Measurements from ENCODE around the gene EDNRA.
"Not testable (repeated sequence)": the region's sequence is repeated elsewhere in the genome, so short reads cannot be mapped to it uniquely, and the experiment has no call there.

EDNRA gene

DNA sequence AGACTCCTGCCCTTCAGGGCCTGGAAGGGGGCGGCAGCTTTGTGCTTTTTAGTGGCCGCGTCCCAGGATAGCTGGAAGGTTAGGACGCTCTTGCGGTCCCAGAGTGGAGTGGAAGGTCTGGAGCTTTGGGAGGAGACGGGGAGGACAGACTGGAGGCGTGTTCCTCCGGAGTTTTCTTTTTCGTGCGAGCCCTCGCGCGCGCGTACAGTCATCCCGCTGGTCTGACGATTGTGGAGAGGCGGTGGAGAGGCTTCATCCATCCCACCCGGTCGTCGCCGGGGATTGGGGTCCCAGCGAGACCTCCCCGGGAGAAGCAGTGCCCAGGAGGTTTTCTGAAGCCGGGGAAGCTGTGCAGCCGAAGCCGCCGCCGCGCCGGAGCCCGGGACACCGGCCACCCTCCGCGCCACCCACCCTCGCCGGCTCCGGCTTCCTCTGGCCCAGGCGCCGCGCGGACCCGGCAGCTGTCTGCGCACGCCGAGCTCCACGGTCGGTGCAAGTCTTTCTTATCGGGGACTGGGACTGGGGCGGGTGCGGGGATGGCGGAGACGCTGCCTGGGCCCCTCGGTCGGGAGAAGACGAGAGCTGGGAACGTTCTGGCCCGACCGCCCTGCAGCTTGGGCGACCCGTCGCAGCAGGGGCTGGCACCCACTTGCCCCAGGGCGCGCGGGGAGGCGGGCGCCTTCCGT, at the start of gene EDNRA:
Gene EDNRA, plus strand, starts transcription at position 207 of the 686 bp plus-strand sequence. CDS start 4,585 bp downstream, outside the sequence.
- FAIRE-seq (no peak), DNase-seq (ENCODE audit: insufficient read length, low spot score) (peak; percentile 29)

DNA sequence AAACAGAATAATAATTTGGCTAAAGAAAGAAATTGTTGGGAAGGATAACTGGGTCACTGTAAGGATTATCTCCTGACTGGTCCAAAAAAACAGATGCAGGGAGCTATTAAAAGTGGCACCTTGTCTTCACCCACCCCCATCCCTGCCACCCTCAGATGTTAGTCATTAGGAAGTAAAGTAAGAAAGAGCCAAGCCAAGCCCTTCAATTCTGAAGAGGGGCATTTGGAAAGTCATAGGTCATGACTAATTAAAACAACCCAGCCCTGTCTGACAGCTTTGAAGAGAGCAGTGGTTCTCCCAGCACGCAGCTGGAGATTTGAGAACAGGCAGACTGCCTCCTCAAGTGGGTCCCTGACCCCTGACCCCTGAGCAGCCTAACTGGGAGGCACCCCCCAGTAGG, 46.5 kb upstream of the EDNRA start:
- DNase-seq (ENCODE audit: insufficient read length, low spot score); FAIRE-seq: not testable (repeated sequence)

DNA sequence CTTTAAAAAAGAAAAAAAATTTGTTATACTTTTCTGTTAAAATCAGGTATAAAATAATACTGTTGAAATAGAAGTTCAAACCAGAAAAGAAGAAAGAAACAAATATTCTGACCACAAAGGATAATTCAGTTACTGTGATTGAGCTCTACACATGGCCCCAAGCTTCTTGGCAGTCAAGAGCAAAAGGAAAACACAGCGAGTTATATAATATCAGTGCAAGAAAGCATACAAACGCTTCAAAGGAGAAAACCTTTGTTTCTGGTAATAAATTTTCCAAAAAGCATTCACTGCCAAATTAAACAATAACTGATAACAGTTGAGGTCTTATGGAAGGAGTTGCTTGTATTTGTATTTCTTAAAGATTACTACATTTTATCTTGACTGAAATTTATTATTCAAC, 40.5 kb upstream of the EDNRA start:
- no peak for DNase-seq (ENCODE audit: insufficient read length, low spot score)
- no peak for FAIRE-seq

DNA sequence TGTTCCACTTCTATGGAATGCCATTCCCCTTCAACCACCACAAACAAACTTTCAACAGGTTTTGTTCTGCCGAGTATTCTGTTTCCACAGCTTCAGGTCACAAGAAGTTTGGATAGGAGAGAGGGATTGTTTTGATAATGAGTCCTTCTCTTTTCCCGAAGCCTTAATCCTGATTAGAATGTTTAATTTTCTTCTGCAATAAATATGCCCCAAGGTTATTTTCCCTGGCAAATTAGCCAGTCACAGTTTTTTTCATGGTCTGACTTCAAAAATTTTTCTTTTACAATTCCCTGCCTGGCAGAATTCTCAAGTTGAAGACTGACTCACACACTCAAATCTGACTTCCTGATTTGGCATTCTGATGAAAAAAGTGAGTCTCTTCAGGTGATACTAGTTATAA, 33.1 kb upstream of the EDNRA start:
- DNase-seq (ENCODE audit: insufficient read length, low spot score) (no peak), FAIRE-seq (no peak)

DNA sequence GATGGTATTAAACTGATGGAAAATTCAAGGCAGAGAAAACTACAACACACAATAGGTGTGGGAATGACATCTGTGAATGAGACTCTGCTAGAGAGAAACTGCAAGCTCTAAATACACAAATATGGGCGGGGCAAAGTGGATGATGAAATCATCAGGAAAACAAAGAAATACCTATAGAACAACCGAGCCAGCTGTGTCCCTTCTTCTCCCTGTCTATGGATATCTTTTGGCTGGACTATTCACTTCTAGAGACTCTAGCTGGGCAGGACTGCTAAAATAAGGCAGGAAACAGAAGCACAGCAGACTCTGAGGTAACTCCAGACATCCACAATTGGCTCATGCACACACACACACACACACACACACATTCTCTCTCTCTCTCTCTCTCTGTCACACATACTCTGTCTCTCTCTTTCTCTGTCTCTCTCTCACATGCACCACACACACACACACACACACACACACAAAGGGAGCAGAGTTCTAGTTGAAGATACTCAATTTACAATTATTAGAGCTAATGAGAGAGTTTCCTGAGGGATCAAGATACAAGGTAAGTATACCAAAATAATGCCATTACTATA, 27.2 kb upstream of the EDNRA start:
- FAIRE-seq (no peak), DNase-seq (ENCODE audit: insufficient read length, low spot score) (no peak)

DNA sequence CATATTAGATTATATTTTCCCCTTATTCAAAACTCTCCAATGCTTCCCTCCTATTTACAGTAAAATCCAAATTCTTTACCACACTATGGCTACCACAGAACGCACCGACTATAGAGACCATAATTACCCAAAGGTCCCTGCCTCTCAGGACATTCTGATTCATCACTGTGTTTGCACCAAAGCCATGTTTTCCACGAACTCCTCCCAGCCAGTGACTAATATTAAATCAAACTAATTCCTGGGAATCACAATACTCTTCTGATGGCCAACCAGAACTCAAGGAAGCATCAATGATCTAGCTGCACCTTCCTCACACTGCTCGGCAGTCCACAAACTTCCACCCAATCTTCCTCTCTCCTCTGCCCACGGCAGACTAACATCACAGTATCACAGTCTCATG, 24.2 kb upstream of the EDNRA start:
- no peak for DNase-seq (ENCODE audit: insufficient read length, low spot score)
- no peak for FAIRE-seq

DNA sequence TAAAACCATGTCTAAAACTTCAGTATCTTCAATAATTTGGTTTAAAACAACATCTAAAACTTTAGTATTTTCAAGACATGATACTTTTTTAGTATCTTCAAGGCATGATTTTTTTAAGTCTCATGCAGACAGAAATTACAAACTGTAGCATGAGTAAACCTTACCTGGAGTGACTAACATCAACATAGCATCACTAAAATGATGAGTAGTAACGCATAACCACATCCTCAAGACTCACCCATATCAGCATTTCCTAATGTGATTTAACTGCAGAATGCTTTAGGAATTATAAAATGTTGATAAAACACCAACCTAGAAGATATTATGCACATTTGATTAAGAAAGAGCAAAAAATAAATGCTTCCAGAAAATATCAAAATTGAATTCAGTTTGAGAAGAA, 19.7 kb upstream of the EDNRA start:
- no peak for FAIRE-seq
- no peak for DNase-seq (ENCODE audit: insufficient read length, low spot score)

DNA sequence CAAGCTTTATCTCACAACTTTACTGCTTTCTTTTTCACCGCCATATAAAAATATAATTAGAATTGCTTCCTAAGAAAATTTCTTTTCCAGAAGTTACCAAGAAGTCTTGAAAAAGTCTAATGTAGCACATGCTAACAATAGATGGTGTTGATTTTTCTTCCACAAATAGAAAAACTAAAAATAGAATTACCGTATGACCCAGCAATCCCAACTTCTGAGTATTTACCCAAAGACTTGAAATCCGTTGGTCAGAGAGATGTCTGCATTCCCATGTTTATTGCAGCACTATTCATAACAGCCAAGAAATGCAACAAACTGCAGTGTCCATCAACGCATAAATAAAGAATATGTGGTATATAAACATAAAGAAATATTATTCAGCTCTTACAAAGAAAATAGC, 17.8 kb upstream of the EDNRA start:
- DNase-seq (ENCODE audit: insufficient read length, low spot score) (no peak), FAIRE-seq (no peak)

DNA sequence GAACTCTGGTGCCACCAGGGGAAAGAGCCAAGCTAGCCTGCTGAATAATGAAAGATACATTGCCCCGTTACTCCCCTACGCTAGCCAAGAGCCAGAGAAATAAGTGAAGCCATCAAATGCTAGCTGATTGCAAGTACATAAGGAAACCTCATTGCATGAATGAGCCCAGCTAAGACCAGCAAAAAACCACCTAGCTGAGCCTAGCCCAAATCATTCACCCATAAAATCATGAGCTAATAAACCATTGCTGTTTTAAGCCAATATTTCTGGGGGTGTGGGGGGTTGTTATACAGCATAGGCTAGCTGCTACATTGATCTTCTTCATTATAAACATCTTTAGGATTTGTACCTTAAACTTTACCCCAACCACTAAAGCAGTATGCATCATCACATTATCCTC, 15.4 kb upstream of the EDNRA start:
- DNase-seq (ENCODE audit: insufficient read length, low spot score) (no peak), FAIRE-seq (no peak)

DNA sequence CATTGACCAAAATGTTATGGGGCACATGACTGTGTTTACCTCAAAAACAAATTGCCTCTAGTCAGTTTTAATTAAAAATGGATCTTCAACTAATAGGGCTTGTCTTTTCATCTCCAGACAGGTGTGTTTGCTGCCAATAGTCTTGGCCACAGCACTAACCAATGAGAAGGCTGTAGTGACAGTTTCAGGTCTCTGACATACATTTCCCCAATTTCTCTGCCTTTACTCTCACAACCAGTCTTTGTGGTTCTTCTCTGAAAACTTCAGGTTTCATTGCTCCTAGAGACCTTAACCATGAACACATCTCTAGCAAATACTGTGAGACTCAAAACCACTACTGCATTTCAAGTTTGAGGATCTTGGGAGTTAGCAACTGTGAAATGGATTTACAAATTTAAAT, 3.5 kb upstream of the EDNRA start:
- no peak for DNase-seq (ENCODE audit: insufficient read length, low spot score)
- no peak for FAIRE-seq

DNA sequence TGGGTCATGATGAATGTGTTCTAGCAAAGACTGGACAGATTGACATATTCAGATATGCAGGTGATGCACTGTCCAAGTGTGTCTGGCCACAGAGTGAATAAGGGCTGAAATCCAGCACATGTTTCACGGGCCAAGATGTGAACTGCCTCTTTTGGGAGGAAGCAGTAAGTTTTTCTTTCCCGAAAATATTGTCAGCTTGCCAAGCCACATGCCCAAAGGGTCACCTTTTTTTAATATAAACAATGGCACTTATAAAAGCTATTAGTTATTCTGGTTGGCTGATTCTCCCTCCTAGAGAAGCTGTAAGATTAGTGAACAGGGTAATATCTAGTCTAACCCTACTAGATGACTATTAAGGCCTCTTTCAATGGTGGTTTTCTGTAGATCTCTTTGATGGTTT, 1.5 kb upstream of the EDNRA start:
- DNase-seq (ENCODE audit: insufficient read length, low spot score) = no peak
- FAIRE-seq = no peak

DNA sequence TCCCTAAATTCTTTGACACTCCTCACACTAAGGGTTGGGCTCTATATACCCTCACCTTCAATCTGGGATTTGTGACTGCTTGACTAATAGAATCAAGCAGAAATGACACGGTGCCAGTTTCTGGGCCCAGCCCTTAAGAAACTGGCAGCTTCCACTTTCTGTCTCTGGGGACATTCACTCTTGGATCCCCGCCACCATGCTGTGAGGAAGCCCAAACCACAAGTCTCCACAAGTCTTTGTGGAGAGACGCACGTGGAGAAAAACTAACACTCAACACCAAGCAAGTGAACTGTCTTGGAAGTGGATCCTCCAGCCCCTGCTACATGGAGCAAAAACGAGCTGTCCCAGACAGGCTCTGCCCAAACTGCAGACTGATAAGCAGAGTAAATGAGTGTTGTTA, 1.1 kb upstream of the EDNRA start:
- FAIRE-seq (no peak), DNase-seq (ENCODE audit: insufficient read length, low spot score) (no peak)

DNA sequence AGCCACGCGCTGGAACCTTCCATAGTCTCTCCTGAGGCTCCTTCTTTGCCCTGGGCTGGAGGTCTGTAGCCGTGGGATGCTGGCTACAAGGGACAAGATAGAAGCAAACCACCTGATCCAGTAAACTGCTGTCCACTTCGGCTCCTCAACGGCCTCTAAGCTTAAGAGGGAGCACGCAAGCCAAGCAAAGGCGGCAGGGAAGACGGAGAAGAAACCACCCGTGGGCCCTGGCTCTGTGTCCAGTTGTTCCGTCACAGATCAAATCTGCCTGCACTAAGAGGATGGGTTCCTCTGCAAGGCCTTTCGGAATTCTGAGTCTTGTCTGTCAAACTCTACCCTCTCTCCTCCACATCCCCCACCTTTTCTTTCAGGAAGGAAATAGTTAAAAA, 401 bp upstream of the EDNRA start:
- FAIRE-seq = no peak
- no peak for DNase-seq (ENCODE audit: insufficient read length, low spot score)

DNA sequence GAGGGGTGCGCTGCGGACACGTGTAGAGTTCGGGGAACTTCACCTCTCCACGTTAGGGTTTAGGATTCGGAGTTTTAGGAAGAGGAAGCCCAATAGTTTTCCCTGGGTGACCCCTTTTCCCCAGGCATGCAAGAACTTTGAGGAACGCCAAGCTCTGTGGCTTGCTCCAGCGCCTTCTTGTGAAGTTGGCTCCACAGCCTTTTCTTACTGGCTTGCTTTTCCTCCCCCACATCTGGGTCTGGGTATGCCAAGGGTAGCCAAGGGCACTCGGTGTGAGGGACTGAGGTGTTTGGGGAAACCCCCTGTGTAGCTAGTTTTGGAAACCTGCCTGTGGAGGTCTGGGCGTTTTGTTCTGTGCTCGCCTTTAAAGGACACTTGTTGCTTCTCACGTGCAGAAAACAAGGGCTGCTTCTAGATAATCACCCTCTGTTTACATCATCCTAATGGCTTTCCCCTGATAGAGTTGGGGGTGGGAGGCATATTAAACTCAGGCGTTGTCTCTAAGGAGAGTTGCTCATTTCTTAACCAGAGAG, 746 bp downstream of the EDNRA start:
- DNase-seq (ENCODE audit: insufficient read length, low spot score) (no peak), FAIRE-seq (no peak)

DNA sequence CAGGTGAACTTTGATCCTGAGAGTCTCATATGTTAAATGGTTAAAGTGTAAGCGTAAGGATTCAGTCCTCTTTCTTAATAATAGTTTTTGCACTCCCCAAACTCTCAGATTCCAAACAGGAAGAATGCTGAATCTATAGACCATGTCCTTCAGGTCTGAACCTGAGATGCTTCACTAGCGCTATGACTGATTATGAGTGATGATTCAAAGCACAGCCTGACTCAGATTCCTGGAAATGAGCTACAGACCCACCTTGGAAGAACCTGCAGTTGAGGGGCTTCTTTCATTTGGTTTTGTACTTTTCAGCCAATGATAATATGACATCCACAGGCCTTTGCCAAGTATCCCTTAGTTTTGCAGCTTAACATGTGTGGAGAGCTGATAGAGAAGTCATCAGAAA, 1.4 kb downstream of the EDNRA start:
- FAIRE-seq = peak; percentile 63
- DNase-seq (ENCODE audit: insufficient read length, low spot score) = no peak

DNA sequence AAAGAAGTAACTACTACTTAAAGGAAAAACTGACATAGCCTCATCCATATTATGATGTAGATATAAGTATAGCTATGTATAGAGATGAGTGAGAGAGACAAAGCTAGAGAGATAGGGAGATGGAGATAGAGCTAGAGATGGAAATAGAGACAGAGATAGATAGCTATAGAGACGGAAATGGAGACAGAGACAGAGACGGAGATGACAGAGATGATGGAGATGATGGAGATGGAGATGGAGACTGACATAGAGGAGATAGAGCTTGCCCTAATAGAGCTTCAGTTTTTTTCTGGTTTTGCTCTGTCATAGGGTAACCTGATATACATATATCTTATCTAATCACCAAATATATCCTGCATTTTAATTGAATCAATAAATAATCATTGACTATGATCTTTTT, 4.3 kb downstream of the EDNRA start:
- DNase-seq (ENCODE audit: insufficient read length, low spot score) (no peak), FAIRE-seq (no peak)

DNA sequence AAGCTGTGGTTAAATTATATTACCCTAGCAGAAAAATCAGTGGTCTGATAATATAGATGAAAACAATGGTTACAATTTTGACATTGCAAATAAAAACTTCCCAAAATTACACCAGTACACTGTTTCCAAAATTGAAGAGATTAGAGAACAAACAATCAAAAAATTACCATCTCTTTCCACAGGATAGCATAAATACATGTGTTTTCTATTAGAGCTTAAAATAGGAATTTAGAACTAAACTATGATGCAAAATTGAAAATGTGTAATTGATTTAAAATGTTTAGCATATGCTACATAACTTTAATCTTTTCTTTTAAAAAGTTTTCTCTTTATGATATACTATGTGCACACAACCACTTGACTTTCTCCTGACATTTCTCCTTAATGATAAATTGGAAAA, 6.7 kb downstream of the EDNRA start:
- no peak for FAIRE-seq

DNA sequence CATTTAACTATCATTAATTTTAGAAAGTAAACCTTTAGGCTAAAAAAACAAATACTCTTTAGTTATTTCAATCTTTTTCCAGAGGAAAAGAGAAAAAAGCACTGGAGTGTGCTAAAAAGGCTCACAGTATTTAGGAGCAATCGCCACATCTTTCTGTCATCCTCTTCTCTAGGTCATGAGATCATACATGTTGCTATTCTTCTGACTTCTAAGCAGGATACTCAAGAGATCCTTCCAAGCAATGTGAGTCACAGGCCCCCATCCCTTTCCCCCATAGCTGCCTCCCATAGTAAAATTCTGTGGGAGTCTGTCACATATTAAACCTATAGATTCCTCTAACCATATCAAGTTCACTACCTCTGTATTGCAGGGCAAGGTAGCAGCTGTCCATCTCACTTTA, 7.7 kb downstream of the EDNRA start:
- DNase-seq (ENCODE audit: insufficient read length, low spot score) (no peak), FAIRE-seq (no peak)

More for the DNA sequence above, 6.7 kb downstream of the EDNRA start:
- no peak for DNase-seq (ENCODE audit: insufficient read length, low spot score)

DNA sequence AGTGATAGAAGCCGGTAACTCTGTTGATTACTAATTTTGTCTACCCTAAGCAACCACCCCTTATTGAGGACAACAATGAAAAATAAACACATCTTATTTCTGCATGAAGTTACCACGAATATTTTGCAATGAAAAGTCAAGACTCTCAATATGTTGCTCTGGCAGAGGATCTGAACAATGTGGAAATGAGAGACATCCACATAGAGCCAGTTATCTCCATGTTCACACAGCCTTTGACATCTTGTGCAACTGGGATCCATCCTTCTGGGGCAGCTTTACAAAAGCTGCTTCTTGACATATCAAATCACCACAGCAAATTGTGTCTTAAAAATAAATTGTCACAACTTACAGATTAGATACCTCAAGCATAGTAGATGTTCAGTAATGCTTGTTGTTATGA, 10.2 kb downstream of the EDNRA start:
- no peak for FAIRE-seq

DNA sequence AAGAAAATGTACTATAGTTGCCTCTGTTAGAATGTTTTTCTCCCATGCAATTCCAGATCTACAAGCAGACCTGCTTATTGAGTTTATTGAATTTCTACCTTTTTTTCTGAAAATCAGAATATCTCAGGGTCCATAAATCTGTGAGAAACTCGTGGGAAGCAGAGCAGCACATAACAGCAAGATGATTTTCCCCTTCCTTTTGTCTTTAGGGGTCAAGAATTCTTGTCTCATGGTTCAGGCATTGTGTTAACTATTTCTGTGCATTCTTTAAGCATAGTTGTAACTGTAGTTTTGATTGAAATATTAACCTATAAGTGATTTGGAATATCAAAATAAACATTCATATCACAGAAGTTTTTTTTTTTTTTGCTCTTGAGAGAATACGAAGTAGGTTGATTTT, 11.4 kb downstream of the EDNRA start:
- DNase-seq (ENCODE audit: insufficient read length, low spot score) (no peak), FAIRE-seq (no peak)

More for the DNA sequence above, 10.2 kb downstream of the EDNRA start:
- no peak for DNase-seq (ENCODE audit: insufficient read length, low spot score)

DNA sequence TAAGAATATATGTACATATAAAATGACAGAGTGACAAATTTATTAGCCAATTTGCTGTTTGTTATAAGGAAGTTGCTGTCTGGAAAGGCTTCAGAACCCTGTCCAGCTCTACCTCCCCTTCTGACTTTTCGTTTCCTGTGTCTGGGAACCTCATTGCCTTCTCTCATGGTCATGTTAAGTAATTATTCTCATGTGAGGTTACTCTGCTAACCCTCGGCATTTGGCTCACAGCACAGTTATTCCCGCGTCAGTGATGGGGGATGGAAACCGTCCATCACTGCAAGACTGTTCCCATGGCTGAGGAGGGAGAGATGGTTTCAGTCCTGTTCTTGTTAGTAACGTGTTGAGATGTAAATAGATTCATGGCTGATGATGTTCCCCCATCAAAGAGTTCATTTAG, 11.9 kb downstream of the EDNRA start:
- DNase-seq (ENCODE audit: insufficient read length, low spot score) (no peak), FAIRE-seq (no peak)

DNA sequence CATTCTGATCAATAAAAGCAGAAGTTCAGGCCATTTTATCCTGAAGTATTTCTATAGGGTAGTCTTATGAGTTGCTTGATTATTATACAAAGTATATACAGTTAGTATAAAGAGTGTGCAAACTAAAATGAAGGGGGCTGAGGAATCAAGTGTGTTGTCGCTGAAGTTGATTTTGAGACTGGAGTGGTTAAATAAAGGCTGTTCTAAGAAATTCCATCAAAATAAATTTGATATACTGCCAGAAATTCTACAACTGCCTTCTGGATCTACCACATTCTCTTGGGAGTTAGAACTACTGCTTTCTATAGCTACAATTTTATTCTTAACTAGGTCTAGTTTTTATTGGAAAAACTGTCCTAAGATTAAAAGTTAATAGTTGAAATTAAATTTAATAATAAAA, 12.4 kb downstream of the EDNRA start:
- no peak for FAIRE-seq
- DNase-seq (ENCODE audit: insufficient read length, low spot score) = no peak

DNA sequence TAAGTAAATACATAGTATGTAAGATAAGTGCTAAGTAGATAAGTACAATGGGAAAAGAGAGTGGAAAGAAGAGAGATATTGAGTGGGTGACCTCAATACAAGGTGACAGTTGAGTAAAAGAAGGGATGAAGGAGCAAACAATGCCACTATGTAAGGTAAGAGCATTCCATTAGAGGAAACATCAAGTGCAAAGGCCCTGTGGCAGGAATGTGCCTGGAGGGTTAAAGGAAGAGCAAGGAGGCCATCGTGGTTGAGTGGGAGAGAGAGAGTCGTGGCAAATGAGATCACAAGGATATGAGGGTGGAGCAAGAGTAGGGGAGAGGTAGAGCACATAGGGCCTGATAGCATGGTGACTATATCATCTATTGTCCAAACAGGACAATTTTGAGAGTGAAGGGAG, 13.4 kb downstream of the EDNRA start:
- DNase-seq (ENCODE audit: insufficient read length, low spot score) (no peak), FAIRE-seq (no peak)
